Measurements from ENCODE around the gene PTPRD. TPM values are rescaled to one million over a fixed set of nuclear protein-coding genes. Genes with fewer than 3 reads are reported as not detected.

PTPRD gene
- total and polyA plus RNA-seq, 9 donors = 16.2 to 231 (median 85.8) TPM

DNA sequence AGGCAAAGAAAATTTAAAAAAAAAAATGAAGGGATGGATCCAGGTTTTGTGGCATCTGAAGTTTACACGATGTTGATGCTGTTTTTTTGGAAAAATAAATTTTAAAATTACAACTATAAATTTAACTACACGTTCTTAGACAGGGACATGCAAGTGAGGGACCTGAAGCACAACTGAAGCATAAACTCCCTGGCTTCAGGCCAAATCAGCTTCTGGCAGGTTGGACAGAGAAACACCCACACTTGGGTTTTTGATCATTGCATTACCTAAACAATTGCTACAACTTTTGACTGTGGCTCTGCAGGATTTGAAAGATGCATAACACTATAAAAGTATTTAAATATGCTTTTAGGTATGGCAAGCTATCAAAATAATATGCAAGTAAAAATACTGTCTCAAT, 1494.9 kb downstream of the PTPRD start:
- WGBS, 3 donors = 35 to 48% (median 38%) methylated on average over 2 of the region's 2 CpGs
- TF ChIP-seq EP300 (IDR thresholded peaks at IDR 0.05) = no peak

GRCh38 chr9:9112001-9112720, 1500.6 kb downstream of the PTPRD start:
- intact Hi-C loops (cut with DNase I) = no loop called here
- no peaks in the 10 kb centered on the region for H3K36me3 ChIP-seq
- no peaks in the 10 kb centered on the region for H3K27me3 ChIP-seq
- 38 to 42% (median 42%) methylated on average over 3 of the region's 3 CpGs for WGBS, 3 donors
- H3K9me3 ChIP-seq = no peaks in the 10 kb centered on the region
- no peak overlapping the region for H3K27ac ChIP-seq
- H3K4me1 ChIP-seq (ENCODE audit: insufficient read depth) = no peaks in the 10 kb centered on the region
- TF ChIP-seq EP300 (IDR thresholded peaks at IDR 0.05) (no peak), CTCF (IDR thresholded peaks at IDR 0.05) (no peak), POLR2A (IDR thresholded peaks at IDR 0.05) (no peak)
- no peak overlapping the region for H3K4me3 ChIP-seq
- DNase-seq = no peak

More for the DNA sequence above, 1494.9 kb downstream of the PTPRD start:
- no peaks in the 10 kb centered on the region for H3K4me1 ChIP-seq (ENCODE audit: insufficient read depth)
- no peaks in the 10 kb centered on the region for H3K36me3 ChIP-seq
- no peak overlapping the region for H3K27ac ChIP-seq
- intact Hi-C loops (cut with DNase I) = no loop called here
- H3K4me3 ChIP-seq = no peak overlapping the region
- no peaks in the 10 kb centered on the region for H3K9me3 ChIP-seq
- no peaks in the 10 kb centered on the region for H3K27me3 ChIP-seq
- DNase-seq = no peak

DNA sequence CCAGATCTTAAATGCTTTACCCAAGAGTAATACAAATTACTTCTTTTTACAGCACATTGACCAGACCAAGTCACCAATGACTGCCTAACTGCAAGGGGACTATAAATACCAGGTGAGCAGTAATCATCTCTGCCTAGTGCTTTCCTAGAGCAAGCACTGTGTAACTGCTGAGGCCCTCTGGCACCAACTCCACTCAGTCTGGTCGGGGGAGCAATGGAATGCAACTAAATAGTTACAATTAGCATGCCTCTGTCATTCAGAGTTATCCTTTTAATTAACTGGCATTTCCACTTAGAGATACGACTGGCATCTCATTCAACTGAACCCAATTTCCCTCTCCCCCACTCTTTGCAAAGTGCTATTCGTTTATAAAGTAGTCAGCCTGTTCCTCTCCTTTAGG, 1504.2 kb downstream of the PTPRD start:
- WGBS, 3 donors = 19 to 26% (median 25%) methylated on average over 3 of the region's 3 CpGs
- no peaks in the 10 kb centered on the region for H3K9me3 ChIP-seq
- no peaks in the 10 kb centered on the region for H3K36me3 ChIP-seq
- TF ChIP-seq EP300 (IDR thresholded peaks at IDR 0.05) = no peak
- TF ChIP-seq CTCF (IDR thresholded peaks at IDR 0.05) = no peak
- TF ChIP-seq POLR2A (IDR thresholded peaks at IDR 0.05) = no peak
- no peak overlapping the region for H3K4me3 ChIP-seq
- H3K27ac ChIP-seq = no peak overlapping the region
- no peaks in the 10 kb centered on the region for H3K27me3 ChIP-seq
- intact Hi-C loops (cut with DNase I) = no loop called here
- H3K4me1 ChIP-seq (ENCODE audit: insufficient read depth) = no peaks in the 10 kb centered on the region
- no peak for DNase-seq

- 44 to 52% (median 46%) methylated on average over 7 of the region's 7 CpGs for WGBS, 3 donors
- no peak for TF ChIP-seq EP300 (IDR thresholded peaks at IDR 0.05)
- no peak for TF ChIP-seq POLR2A (IDR thresholded peaks at IDR 0.05)
- TF ChIP-seq CTCF (IDR thresholded peaks at IDR 0.05) = no peak
- Histone ChIP-seq H3K4me1 (ENCODE audit: insufficient read depth) (no peaks in the 10 kb centered on the region), H3K36me3 (no peaks in the 10 kb centered on the region), H3K27me3 (no peaks in the 10 kb centered on the region), H3K4me3 (no peak overlapping the region), H3K27ac (no peak overlapping the region), H3K9me3 (no peaks in the 10 kb centered on the region)
- DNase-seq = no peak
- intact Hi-C loops (cut with DNase I) = no loop called here
These were observed 1510.5 kb downstream of the PTPRD start for GRCh38 chr9:9102295-9102694.

DNA sequence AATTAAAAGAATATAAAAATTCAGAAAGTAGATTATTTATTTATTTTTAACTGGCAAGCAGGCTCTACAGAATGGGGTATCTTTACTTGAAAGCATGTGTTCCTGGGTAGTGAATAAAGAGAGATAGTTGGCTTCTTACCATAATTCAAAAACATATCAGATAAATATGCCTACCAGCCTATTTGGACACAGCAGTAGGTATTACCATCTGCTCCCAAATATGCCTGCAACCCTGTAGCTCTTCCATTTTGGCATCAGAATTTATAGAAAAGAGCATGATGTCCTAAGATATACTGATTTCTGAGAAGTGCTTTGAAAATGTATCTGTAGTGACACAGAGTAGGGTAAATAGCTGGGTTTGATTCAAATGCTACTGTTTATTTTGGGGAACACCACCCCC, 1512.7 kb downstream of the PTPRD start:
- H3K27me3 ChIP-seq = no peaks in the 10 kb centered on the region
- intact Hi-C loops (cut with DNase I) = no loop called here
- H3K9me3 ChIP-seq = no peaks in the 10 kb centered on the region
- H3K4me3 ChIP-seq = no peak overlapping the region
- TF ChIP-seq CTCF (IDR thresholded peaks at IDR 0.05) (no peak), EP300 (IDR thresholded peaks at IDR 0.05) (no peak), POLR2A (IDR thresholded peaks at IDR 0.05) (no peak)
- H3K27ac ChIP-seq = no peak overlapping the region
- no peak for DNase-seq
- H3K36me3 ChIP-seq = no peaks in the 10 kb centered on the region
- H3K4me1 ChIP-seq (ENCODE audit: insufficient read depth) = no peaks in the 10 kb centered on the region

Measured in ovary (tissue), 9 donors.